T-helper 9 cell (primary cell): ENCODE data around the gene RABGAP1L.
"Not testable (repeated sequence)": the region's sequence is repeated elsewhere in the genome, so short reads cannot be mapped to it uniquely, and the experiment has no call there.

Experiments used
- DNase-seq: peaks from one replicate; pipeline ENCODE4 v3.0.0-alpha.2; 2020

The RABGAP1L gene

GRCh38 chr1:174314433-174314832, 155.1 kb downstream of the RABGAP1L start:
- DNase-seq, result no peak

- no peak for DNase-seq
Observed at GRCh38 chr1:174315239-174315638, 155.9 kb downstream of the RABGAP1L start.

- DNase-seq, result not testable (repeated sequence)
Observed at GRCh38 chr1:174320897-174321296, 161.6 kb downstream of the RABGAP1L start.

DNA sequence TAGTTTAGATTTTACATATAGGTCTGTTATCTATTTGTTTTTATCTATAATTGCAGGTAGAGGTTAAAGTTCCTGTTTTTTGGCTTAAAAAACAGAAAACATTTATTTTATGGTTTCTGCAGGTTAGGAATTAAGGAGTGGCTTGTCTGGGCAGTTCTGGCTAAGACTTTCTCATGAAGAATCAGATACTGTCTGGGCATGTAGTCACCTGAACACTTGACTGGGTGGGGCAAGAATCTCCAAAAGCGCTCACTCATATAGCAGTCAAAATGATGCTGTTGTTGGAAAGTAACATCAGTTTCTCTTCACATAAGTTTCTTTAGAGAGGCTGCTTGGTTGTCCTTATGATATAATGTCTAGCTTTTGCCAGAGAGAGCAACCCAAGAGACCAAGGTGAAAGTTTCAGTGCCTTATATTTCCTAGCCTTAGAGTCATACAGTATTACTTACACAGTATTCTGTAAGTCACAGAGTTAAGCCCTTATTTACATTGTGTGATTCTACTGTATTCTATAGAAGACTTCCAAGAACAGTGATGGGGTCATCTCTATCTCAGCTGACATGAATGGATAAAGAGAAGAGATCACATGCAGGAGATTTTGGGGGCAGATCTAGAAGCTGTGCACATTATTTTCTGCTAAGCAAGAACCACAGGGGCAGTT, 163.0 kb downstream of the RABGAP1L start:
- no peak for DNase-seq

GRCh38 chr1:174324493-174324892, 165.2 kb downstream of the RABGAP1L start:
- DNase-seq, result no peak

DNA sequence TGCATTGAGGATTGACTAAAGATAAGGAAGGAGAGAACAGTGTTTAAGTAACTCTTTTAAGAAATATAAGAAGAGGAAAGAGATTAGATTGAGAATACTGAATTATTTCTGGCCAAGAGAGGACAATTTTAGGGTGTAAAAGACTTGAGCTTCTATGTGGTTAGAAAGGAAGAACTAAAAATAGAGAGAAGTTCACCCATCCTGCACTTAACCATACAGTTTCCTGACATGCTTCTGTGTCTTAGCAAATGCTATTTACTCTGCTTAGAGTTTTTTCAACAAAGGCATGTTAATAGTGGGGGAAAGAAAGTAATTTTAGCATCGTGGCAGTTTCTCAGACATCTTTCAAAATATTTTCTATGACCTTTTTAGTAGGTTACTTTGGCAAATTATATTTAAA, 165.6 kb downstream of the RABGAP1L start:
- DNase-seq, result no peak

- no peak for DNase-seq
Observed at GRCh38 chr1:174326278-174326677, 167.0 kb downstream of the RABGAP1L start.

- no peak for DNase-seq
Observed at GRCh38 chr1:174333437-174333836, 174.1 kb downstream of the RABGAP1L start.

GRCh38 chr1:174337000-174337681, 177.8 kb downstream of the RABGAP1L start:
- no peak for DNase-seq

- DNase-seq, result not testable (repeated sequence)
Observed at GRCh38 chr1:174340404-174340803, 181.1 kb downstream of the RABGAP1L start.

DNA sequence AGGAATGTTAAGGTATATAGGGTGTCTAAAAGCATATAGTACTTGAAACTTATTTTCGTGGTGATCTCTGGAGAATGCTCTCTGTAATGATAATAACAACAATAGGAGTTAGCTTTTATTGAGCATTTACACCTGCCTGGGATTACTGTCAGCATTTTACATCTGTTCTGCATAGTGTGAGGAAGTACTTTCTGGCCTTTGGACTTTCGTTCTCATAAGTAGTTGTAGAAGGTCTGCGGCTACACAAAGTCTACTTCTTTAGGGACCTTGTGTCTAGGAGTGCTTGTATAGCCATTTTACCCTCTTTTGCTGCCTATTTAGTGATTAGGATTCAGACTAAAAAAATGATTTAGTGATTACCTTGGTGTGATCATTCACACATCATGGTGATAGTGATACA, 184.8 kb downstream of the RABGAP1L start:
- DNase-seq, result no peak

- DNase-seq, result no peak
Observed at GRCh38 chr1:174352117-174352516, 192.8 kb downstream of the RABGAP1L start.

DNA sequence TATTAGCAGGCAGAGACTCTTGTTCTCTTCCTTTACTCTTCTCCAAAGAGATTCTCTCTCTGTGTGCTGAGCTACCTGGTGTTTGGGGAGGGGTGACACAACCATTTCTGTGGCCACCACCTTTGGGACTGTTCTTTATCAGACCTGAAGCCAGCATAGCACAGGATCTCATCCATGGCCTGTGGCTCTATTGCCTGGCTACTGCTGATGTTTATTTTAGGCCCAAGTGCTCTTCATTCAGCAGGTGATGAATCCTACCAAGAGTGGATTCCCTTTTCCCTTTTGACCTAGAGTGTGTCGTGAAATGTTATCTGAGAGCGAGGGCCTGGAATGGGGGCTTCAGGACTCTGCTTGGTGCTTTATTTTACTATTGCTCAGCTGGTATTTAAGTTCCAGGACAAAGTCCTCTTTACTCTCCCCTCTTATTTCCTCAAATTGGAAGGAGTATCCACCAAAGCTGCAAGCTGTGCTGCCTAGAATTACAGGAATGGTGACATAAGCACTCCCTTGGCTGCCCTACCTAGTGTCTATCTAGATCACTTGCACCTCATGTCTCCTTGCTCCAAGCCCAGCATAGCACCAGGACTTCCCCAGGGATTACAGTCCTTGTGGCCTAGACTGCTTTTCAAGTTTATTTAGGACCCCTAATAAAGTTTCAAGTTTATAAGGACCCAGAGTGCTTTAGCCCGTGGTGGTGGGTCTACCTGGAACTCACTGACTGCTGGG, 193.7 kb downstream of the RABGAP1L start:
- DNase-seq, result no peak

- no peak for DNase-seq
Observed at GRCh38 chr1:174358344-174358743, 199.0 kb downstream of the RABGAP1L start.

GRCh38 chr1:174358786-174359453, 199.6 kb downstream of the RABGAP1L start:
- DNase-seq, result no peak

GRCh38 chr1:174359454-174359805, 200.1 kb downstream of the RABGAP1L start:
- no peak for DNase-seq

GRCh38 chr1:174364996-174365736, 205.8 kb downstream of the RABGAP1L start:
- no peak for DNase-seq

DNA sequence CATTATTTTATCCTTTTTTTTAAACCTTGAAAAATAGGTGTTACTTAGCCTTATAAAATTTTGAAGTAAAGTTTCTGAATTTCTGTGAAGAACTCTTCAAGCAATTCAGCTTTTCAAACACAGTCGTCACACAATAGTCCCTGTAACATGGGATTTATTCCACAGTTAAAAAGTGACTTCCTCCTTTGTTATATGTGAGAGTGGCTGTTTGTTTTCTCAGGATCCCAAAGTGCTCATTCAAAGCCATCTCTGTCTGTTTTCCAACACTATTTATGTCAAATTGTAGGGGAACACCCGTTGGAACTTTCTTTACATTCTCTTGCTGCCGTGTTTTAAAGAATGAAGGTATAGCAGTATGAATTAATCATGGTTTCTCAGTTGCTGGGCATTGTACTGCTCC, 207.6 kb downstream of the RABGAP1L start:
- DNase-seq, result no peak

DNA sequence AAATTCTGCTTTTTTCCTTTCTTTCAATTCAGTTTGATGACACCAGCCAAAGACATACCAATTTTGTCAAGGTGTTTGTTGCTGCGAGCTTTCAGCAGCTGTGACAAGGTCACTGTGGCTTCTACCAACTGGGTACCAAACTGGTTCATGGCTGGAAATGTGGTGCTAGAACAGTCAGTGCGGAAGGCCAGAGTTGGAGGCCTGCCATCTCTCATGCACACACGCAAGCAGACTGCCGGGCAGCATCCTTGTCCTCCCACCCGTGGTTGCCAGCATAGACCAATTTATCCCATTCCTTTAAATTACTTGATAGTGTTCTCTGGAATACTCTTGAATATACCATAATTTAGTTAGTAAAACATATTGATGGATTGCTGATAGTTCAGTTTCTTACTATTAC, 208.6 kb downstream of the RABGAP1L start:
- no peak for DNase-seq

GRCh38 chr1:174376030-174376429, 216.7 kb downstream of the RABGAP1L start:
- no peak for DNase-seq

DNA sequence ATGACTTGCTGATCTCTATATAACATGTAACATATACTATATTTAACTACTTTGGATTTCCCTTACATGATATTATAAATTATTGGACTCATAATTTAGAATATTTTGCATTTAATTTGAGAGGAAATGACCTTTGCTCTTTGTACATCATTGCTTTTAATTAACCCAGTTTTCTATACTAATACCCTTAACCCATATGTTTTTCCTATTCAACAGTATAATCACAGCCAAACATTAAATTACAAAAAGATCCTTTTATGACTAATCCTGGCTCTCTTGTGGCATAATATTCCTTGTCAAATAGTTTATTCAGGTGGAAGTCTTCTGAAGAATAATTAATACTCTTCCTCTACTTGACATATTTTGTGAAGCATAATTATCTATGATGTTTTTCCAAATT, 232.4 kb downstream of the RABGAP1L start:
- DNase-seq, result no peak

DNA sequence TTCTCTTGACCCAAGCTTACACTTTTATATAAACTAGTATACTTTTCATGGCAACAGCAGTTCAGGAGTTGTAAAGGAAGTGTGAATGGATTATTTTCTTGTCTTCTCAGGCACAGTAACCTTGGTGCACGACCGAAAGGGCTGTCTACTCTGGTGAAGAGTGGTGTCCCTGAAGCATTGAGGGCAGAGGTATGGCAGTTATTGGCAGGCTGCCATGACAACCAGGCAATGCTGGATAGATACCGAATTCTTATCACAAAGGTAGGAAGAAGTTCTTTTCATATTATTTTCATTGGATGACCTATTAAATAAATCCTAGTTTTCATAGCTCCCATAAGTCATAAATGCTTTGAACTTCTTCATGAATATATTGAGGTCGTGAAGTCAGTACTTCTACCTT, 234.6 kb downstream of the RABGAP1L start:
- DNase-seq, result no peak

DNA sequence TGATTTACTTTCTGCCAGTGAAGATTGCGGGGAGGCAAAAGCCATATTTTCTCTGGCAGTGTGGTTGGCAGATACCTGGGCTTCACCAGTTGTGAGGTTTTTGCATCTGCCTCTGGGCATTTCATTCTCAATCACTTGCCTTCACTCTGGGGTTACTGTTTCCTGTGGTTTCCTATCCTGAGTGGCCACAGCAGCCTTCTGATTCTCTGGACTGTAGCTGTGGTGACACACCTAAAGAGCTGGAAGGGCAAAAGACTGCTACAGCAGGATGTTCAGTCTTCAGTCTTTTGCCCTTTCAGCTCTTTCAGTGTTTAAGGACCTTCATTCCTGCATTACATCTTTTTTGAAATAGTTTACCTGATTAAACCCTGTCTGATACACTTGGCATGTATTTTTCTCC, 237.9 kb downstream of the RABGAP1L start:
- no peak for DNase-seq
